ENCODE data around the gene KANK3.

KANK3 gene

GRCh38 chr19:8325454-8325853, 17.6 kb downstream of the KANK3 start:
- no peak overlapping the region for H3K27ac ChIP-seq
- H3K4me3 ChIP-seq (ENCODE audit: low read depth in 1 of 2, low read length in 1 of 2), result no peak overlapping the region
- H3K27me3 ChIP-seq, result peaks cover 32% of the 10 kb centered on the region
- TF ChIP-seq CTCF (IDR thresholded peaks at IDR 0.05), result no peak
- H3K36me3 ChIP-seq, result peaks cover 12% of the 10 kb centered on the region
- H3K9me3 ChIP-seq, result no peaks in the 10 kb centered on the region
- H3K4me1 ChIP-seq (ENCODE audit: control insufficient read depth in 1 of 2, insufficient read depth in 1 of 2, low read depth in 1 of 2, low read length in 1 of 2), result peaks cover 14 to 19% of the 10 kb centered on the region in 2 experiments

- Histone ChIP-seq H3K4me1 (ENCODE audit: control insufficient read depth in 1 of 2, insufficient read depth in 1 of 2, low read depth in 1 of 2, low read length in 1 of 2) (peaks cover 19 to 24% of the 10 kb centered on the region in 2 experiments), H3K36me3 (peaks cover 12% of the 10 kb centered on the region), H3K27me3 (peaks cover 25% of the 10 kb centered on the region), H3K27ac (no peak overlapping the region), H3K9me3 (no peaks in the 10 kb centered on the region), H3K4me3 (ENCODE audit: low read depth in 1 of 2, low read length in 1 of 2) (no peak overlapping the region)
- TF ChIP-seq CTCF (IDR thresholded peaks at IDR 0.05), result no peak
These were observed 18.6 kb downstream of the KANK3 start for GRCh38 chr19:8324186-8325050.

GRCh38 chr19:8323781-8324185, 19.3 kb downstream of the KANK3 start:
- H3K4me3 ChIP-seq (ENCODE audit: low read depth in 1 of 2, low read length in 1 of 2), result no peak overlapping the region
- no peak for TF ChIP-seq CTCF (IDR thresholded peaks at IDR 0.05)
- peaks cover 19 to 24% of the 10 kb centered on the region in 2 experiments for H3K4me1 ChIP-seq (ENCODE audit: control insufficient read depth in 1 of 2, insufficient read depth in 1 of 2, low read depth in 1 of 2, low read length in 1 of 2)
- H3K36me3 ChIP-seq, result peaks cover 12% of the 10 kb centered on the region
- peaks cover 22% of the 10 kb centered on the region for H3K27me3 ChIP-seq
- H3K27ac ChIP-seq, result no peak overlapping the region
- H3K9me3 ChIP-seq, result no peaks in the 10 kb centered on the region

- H3K27ac ChIP-seq, result no peak overlapping the region
- H3K4me3 ChIP-seq (ENCODE audit: low read depth in 1 of 2, low read length in 1 of 2), result no peak overlapping the region
- H3K4me1 ChIP-seq (ENCODE audit: control insufficient read depth in 1 of 2, insufficient read depth in 1 of 2, low read depth in 1 of 2, low read length in 1 of 2), result peaks cover 19 to 24% of the 10 kb centered on the region in 2 experiments
- H3K36me3 ChIP-seq, result peaks cover 12% of the 10 kb centered on the region
- no peak for TF ChIP-seq CTCF (IDR thresholded peaks at IDR 0.05)
- peaks cover 18% of the 10 kb centered on the region for H3K27me3 ChIP-seq
- no peaks in the 10 kb centered on the region for H3K9me3 ChIP-seq
These were observed 20.4 kb downstream of the KANK3 start for GRCh38 chr19:8322638-8322997.

- H3K4me1 ChIP-seq (ENCODE audit: control insufficient read depth in 1 of 2, insufficient read depth in 1 of 2, low read depth in 1 of 2, low read length in 1 of 2), result peaks cover 19 to 24% of the 10 kb centered on the region in 2 experiments
- H3K4me3 ChIP-seq (ENCODE audit: low read depth in 1 of 2, low read length in 1 of 2), result peak overlapping the region; percentile 91
- H3K9me3 ChIP-seq, result no peaks in the 10 kb centered on the region
- TF ChIP-seq CTCF (IDR thresholded peaks at IDR 0.05), result no peak
- H3K36me3 ChIP-seq, result peaks cover 12% of the 10 kb centered on the region
- H3K27me3 ChIP-seq, result peaks cover 13% of the 10 kb centered on the region
- peak overlapping the region; percentile 79 for H3K27ac ChIP-seq
These were observed 20.9 kb downstream of the KANK3 start for GRCh38 chr19:8321986-8322637.
